NOMO-1 treated with dmso at 0.1 percent for 144 hours (cell line): Measurements from ENCODE around the gene GRIN2C.
"Not testable (repeated sequence)": the region's sequence is repeated elsewhere in the genome, so short reads cannot be mapped to it uniquely, and the experiment has no call there.

Source experiments
- DNase-seq: peaks from one replicate; lab custom pipeline; 2025; ENCODE audit not compliant: unreplicated experiment; lab: John Stamatoyannopoulos, UW

GRIN2C gene

GRCh38 chr17:74881073-74881472 lies 21.4 kb upstream of the GRIN2C start:
- no peak for DNase-seq

- DNase-seq: no peak
Observed at GRCh38 chr17:74879308-74879707, 19.6 kb upstream of the GRIN2C start.

- DNase-seq: no peak
Observed at GRCh38 chr17:74878658-74879057, 19.0 kb upstream of the GRIN2C start.

GRCh38 chr17:74877592-74878548 lies 18.2 kb upstream of the GRIN2C start:
- no peak for DNase-seq

- DNase-seq: no peak
Observed at GRCh38 chr17:74875977-74876593, 16.4 kb upstream of the GRIN2C start.

- no peak for DNase-seq
Observed at GRCh38 chr17:74875155-74875976, 15.7 kb upstream of the GRIN2C start.

GRCh38 chr17:74874615-74875037 lies 14.9 kb upstream of the GRIN2C start:
- no peak for DNase-seq

- DNase-seq: no peak
Observed at GRCh38 chr17:74873874-74874614, 14.4 kb upstream of the GRIN2C start.

GRCh38 chr17:74873037-74873873 lies 13.6 kb upstream of the GRIN2C start:
- DNase-seq: peak; percentile 99

GRCh38 chr17:74872313-74873036 lies 12.8 kb upstream of the GRIN2C start, which contains the start of gene FDXR:
Gene FDXR (minus strand): TSS chr17:74872994. CDS start chr17:74872944, 50 bp downstream.
- no peak for DNase-seq

GRCh38 chr17:74871356-74872076 lies 11.8 kb upstream of the GRIN2C start:
- no peak for DNase-seq

GRCh38 chr17:74870512-74870911 lies 10.8 kb upstream of the GRIN2C start:
- no peak for DNase-seq

- DNase-seq: not testable (repeated sequence)
Observed at GRCh38 chr17:74870028-74870427, 10.3 kb upstream of the GRIN2C start.

GRCh38 chr17:74868908-74869255 lies 9.2 kb upstream of the GRIN2C start:
- DNase-seq: no peak

- DNase-seq: no peak
Observed at GRCh38 chr17:74868251-74868907, 8.7 kb upstream of the GRIN2C start.

- DNase-seq: no peak
Observed at GRCh38 chr17:74866198-74866835, 6.6 kb upstream of the GRIN2C start.

GRCh38 chr17:74865504-74866197 lies 6.0 kb upstream of the GRIN2C start:
- DNase-seq: no peak
